ENCODE data around the gene ARL6IP4. TPM values are rescaled to one million over a fixed set of nuclear protein-coding genes. Genes with fewer than 3 reads are reported as not detected.

Gene ARL6IP4
- total RNA-seq, 4 donors from 2014 or later = 84.2 to 212 (median 153) TPM

GRCh38 chr12:123017753-123018152, 37.3 kb downstream of the ARL6IP4 start:
- H3K4me3 ChIP-seq = no peak overlapping the region
- peaks cover 0 to 19% (median 0%) of the 10 kb centered on the region in 3 donors for H3K36me3 ChIP-seq
- no peak overlapping the region for H3K27ac ChIP-seq
- H3K9me3 ChIP-seq = no peaks in the 10 kb centered on the region
- H3K27me3 ChIP-seq = no peaks in the 10 kb centered on the region
- 100% methylated on average over 1 of the region's 1 CpG for WGBS, 2 donors
- peaks cover 0 to 11% (median 0%) of the 10 kb centered on the region in 3 donors for H3K4me1 ChIP-seq
- TF ChIP-seq CTCF (IDR thresholded peaks at IDR 0.05) = no peak
- TF ChIP-seq POLR2A (IDR thresholded peaks at IDR 0.05) = no peak
- DNase-seq = no peak
- intact Hi-C loops (cut with DNase I) = no loop called here

GRCh38 chr12:123019841-123020138, 39.3 kb downstream of the ARL6IP4 start:
- no peak for TF ChIP-seq CTCF (IDR thresholded peaks at IDR 0.05)
- TF ChIP-seq POLR2A (IDR thresholded peaks at IDR 0.05) = no peak

GRCh38 chr12:123021688-123022604, 41.5 kb downstream of the ARL6IP4 start:
- Histone ChIP-seq H3K4me3 (no peak overlapping the region), H3K36me3 (peaks cover 0 to 21% (median 0%) of the 10 kb centered on the region in 3 donors), H3K27me3 (no peaks in the 10 kb centered on the region), H3K27ac (no peak overlapping the region), H3K9me3 (no peaks in the 10 kb centered on the region), H3K4me1 (peaks cover 0 to 20% (median 0%) of the 10 kb centered on the region in 3 donors)
- intact Hi-C loops (cut with DNase I) = no loop called here
- no peak for TF ChIP-seq POLR2A (IDR thresholded peaks at IDR 0.05)
- TF ChIP-seq CTCF (IDR thresholded peaks at IDR 0.05) = no peak
- DNase-seq = no peak
- 87 to 90% methylated on average over 10 to 16 of the region's 18 CpGs for WGBS, 2 donors

More at GRCh38 chr12:123019841-123020138, 39.3 kb downstream of the ARL6IP4 start:
- Histone ChIP-seq H3K4me3 (no peak overlapping the region), H3K27me3 (no peaks in the 10 kb centered on the region), H3K9me3 (no peaks in the 10 kb centered on the region), H3K36me3 (peaks cover 0 to 7% (median 0%) of the 10 kb centered on the region in 3 donors), H3K27ac (no peak overlapping the region), H3K4me1 (peaks cover 0 to 16% (median 0%) of the 10 kb centered on the region in 3 donors)
- WGBS, 2 donors = 81 to 94% methylated on average over 2 of the region's 2 CpGs
- intact Hi-C loops (cut with DNase I) = no loop called here
- no peak for DNase-seq

- intact Hi-C loops (cut with DNase I) = no loop called here
- H3K36me3 ChIP-seq = peaks cover 0 to 30% (median 0%) of the 10 kb centered on the region in 3 donors
- TF ChIP-seq POLR2A (IDR thresholded peaks at IDR 0.05) = no peak
- TF ChIP-seq CTCF (IDR thresholded peaks at IDR 0.05) = no peak
- H3K4me1 ChIP-seq = peaks cover 0 to 20% (median 0%) of the 10 kb centered on the region in 3 donors
- 67 to 87% methylated on average over 1 to 3 of the region's 5 CpGs for WGBS, 2 donors
- DNase-seq = no peak
- H3K9me3 ChIP-seq = no peaks in the 10 kb centered on the region
- no peak overlapping the region for H3K4me3 ChIP-seq
- H3K27ac ChIP-seq = no peak overlapping the region
- H3K27me3 ChIP-seq = no peaks in the 10 kb centered on the region
These were observed 42.4 kb downstream of the ARL6IP4 start for GRCh38 chr12:123022846-123023245.

GRCh38 chr12:123024819-123025391, 44.4 kb downstream of the ARL6IP4 start:
- no peak overlapping the region for H3K4me3 ChIP-seq
- no peaks in the 10 kb centered on the region for H3K27me3 ChIP-seq
- TF ChIP-seq POLR2A (IDR thresholded peaks at IDR 0.05) = no peak
- 49 to 52% methylated on average over 8 of the region's 9 CpGs for WGBS, 2 donors
- intact Hi-C loops (cut with DNase I) = no loop called here
- H3K4me1 ChIP-seq = peaks cover 0 to 8% (median 0%) of the 10 kb centered on the region in 3 donors
- DNase-seq = no peak
- H3K9me3 ChIP-seq = no peaks in the 10 kb centered on the region
- no peak overlapping the region for H3K27ac ChIP-seq
- peaks cover 0 to 47% (median 0%) of the 10 kb centered on the region in 3 donors for H3K36me3 ChIP-seq

Data from esophagus squamous epithelium (tissue), 5 donors.